Measurements from ENCODE around the gene FAF1.

The FAF1 gene

DNA sequence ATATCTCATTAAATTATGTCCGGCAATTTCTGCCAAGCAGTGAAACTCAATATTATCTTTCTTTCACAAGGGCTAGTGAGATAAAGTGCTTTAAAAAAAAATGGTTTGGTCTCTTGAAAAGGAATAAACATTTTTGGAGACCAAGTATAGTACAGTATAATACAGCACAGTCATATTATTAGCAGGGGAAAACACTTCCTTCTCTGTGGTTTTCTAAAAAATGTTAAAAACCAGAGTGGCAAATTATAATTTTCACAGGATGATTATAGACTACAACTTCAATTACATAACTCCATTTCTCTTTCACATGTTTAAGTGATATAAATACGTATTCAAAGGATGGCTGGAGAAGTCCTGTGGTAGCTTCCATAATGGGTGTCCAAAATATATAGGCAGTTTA is 366.6 kb downstream of the FAF1 start:
- TF ChIP-seq, protein P1, sequence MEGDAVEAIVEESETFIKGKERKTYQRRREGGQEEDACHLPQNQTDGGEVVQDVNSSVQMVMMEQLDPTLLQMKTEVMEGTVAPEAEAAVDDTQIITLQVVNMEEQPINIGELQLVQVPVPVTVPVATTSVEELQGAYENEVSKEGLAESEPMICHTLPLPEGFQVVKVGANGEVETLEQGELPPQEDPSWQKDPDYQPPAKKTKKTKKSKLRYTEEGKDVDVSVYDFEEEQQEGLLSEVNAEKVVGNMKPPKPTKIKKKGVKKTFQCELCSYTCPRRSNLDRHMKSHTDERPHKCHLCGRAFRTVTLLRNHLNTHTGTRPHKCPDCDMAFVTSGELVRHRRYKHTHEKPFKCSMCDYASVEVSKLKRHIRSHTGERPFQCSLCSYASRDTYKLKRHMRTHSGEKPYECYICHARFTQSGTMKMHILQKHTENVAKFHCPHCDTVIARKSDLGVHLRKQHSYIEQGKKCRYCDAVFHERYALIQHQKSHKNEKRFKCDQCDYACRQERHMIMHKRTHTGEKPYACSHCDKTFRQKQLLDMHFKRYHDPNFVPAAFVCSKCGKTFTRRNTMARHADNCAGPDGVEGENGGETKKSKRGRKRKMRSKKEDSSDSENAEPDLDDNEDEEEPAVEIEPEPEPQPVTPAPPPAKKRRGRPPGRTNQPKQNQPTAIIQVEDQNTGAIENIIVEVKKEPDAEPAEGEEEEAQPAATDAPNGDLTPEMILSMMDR (conservative IDR thresholded peaks at IDR 0.05; ENCODE audit: low read depth, low read length), result no peak
- no peak for DNase-seq (ENCODE audit: low read depth)
- no peak overlapping the region for H3K4me3 ChIP-seq (ENCODE audit: low read depth, low read length)

DNA sequence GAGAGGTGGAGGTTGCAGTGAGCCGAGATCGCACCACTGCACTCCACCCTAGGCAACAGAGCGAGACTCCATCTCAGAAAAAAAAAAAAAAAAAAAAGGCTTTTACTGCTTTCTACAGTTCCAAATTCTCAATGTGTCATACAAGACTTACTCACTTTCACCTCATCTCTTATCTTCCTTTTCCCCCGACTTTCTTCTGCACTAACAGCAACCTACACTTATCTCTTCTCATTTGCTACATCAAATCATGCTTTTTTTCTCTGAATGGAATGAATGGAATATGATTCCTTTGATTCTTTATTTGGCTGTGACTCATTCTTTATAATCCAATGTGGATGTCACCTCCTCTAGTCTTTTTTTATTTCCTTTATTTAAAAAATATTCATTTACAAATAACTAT is 368.5 kb downstream of the FAF1 start:
- no peak overlapping the region for H3K4me3 ChIP-seq (ENCODE audit: low read depth, low read length)
- TF ChIP-seq, protein P1 (conservative IDR thresholded peaks at IDR 0.05; ENCODE audit: low read depth, low read length), result no peak
- no peak for DNase-seq (ENCODE audit: low read depth)

DNA sequence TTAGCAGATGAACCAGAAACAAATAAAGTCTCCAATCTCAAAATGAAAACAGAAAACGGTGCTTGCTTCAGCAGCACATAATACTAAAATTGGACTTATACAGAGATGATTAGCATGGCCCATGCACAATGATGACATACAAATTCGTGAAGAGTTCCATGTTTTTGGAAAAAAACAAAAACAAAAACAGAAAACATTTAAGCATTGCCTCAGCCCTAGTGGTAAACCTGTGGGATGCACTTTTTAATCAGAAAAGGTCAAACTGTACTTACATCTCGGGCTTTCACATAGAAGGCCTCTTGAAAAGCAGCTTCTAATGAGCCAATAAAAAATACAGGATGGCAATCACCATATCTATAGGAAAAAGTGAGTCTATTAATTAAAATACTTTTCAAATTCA is 377.7 kb downstream of the FAF1 start:
- no peak for DNase-seq (ENCODE audit: low read depth)
- no peak overlapping the region for H3K4me3 ChIP-seq (ENCODE audit: low read depth, low read length)
- TF ChIP-seq, protein P1 (conservative IDR thresholded peaks at IDR 0.05; ENCODE audit: low read depth, low read length), result no peak

DNA sequence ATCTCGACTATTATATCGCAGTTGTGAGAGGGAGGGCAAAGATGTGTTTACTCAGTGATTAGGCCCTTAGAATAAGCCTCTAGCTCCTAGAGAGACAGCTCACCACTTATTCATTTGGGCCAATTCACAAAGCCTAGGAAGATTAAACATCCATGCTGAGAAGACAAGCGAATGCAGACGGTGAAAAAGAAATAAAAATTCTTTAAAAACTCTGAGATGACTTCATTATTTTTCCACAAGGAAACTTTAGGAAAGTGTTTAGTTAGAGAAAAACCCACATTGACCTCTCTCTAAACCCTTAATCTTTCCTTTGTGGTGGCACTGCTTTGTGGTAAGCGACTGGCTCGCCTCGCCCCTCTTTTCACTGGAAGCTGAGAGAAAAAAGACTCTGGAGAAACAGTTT is 390.0 kb downstream of the FAF1 start:
- DNase-seq (ENCODE audit: low read depth), result peak; percentile 39
- no peak overlapping the region for H3K4me3 ChIP-seq (ENCODE audit: low read depth, low read length)
- TF ChIP-seq, protein P1 (conservative IDR thresholded peaks at IDR 0.05; ENCODE audit: low read depth, low read length), result no peak

DNA sequence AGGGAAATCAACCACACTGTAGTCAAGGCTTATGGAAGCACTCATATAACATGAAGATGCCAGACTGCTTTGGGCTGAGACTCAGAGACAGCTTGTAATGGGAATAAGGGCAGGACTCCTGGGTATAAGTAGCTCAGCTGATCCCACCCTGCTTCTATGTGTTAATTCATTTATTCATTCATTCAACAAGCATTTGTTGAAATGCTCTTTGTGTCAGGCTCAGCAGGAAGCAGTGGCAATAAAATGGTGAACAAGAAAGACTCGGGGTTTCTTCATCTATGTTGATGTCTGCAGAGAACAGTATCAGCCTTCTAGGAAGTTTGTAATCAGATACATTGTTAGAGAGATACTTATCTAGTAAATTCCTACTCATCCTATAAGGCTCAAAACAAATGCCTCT is 391.3 kb downstream of the FAF1 start:
- DNase-seq (ENCODE audit: low read depth), result no peak
- TF ChIP-seq, protein P1 (conservative IDR thresholded peaks at IDR 0.05; ENCODE audit: low read depth, low read length), result no peak
- no peak overlapping the region for H3K4me3 ChIP-seq (ENCODE audit: low read depth, low read length)

DNA sequence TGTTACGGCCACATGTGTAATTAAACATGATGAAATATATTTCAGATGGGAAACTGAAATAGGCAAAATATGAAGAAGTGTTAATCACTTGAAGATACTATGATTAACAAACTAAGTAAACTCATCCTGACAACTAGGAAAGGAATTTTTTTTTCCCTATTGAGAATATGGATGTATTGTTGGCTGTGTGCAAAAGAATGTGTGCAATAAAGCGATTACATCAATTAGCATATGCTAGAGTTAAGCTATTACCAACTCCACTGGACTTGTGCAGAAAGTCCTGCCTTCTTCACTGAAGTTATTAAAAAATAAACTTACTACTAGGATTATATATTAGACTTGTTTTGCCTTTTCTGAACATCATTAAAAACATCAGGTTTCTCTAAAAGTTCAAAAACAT is 393.7 kb downstream of the FAF1 start:
- TF ChIP-seq, protein P1 (conservative IDR thresholded peaks at IDR 0.05; ENCODE audit: low read depth, low read length), result no peak

DNA sequence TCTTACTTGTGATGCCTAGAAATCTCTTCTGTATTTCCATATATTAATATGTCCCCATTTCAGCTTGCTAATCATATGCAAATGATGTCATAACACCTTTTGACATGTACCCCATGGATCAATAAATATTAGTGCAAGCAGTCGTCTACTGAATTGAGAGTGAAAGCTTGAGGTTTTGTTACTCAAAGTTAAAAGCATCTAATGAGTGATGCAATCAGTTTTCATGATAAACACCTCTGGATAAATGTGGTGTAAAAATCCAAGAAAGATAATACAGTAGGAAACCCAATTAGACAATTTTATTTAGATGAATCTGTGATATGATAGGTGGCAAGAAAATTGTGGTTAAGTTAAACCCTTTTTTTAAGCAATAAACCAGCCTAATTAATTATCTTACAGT is 395.6 kb downstream of the FAF1 start:
- TF ChIP-seq, protein P1 (conservative IDR thresholded peaks at IDR 0.05; ENCODE audit: low read depth, low read length), result no peak

More for the DNA sequence above, 393.7 kb downstream of the FAF1 start:
- DNase-seq (ENCODE audit: low read depth), result no peak
- H3K4me3 ChIP-seq (ENCODE audit: low read depth, low read length), result no peak overlapping the region

More for the DNA sequence above, 395.6 kb downstream of the FAF1 start:
- no peak for DNase-seq (ENCODE audit: low read depth)
- no peak overlapping the region for H3K4me3 ChIP-seq (ENCODE audit: low read depth, low read length)
